Measurements from ENCODE around the gene SLC39A9. TPM values are rescaled to one million over a fixed set of nuclear protein-coding genes. Genes with fewer than 3 reads are reported as not detected.

The SLC39A9 gene
- total and polyA plus RNA-seq, 2 donors (not counting 1 experiment from before 2014, with no cell fraction given): 18.4 to 59.1 TPM

- no peak for DNase-seq
- Histone ChIP-seq H2AFZ (ENCODE audit: insufficient read depth, low read depth, low read length, poor library complexity, severe bottlenecking) (no peak overlapping the region), H4K20me1 (ENCODE audit: control insufficient read depth, insufficient read depth, low read length, poor library complexity, severe bottlenecking) (no peaks in the 10 kb centered on the region), H3K27ac (ENCODE audit: low read length in 2 of 2) (no peak overlapping the region), H3K27me3 (replicated peaks in 1 of 4; ENCODE audit: control extremely low read depth in 1 of 4, control insufficient read depth in 3 of 4, insufficient read depth in 4 of 4, low read length in 3 of 4) (peaks cover 0 to 51% (median 17%) of the 10 kb centered on the region in 4 experiments), H3K4me2 (replicated peaks; ENCODE audit: low read depth, low read length, poor library complexity, severe bottlenecking) (no peak overlapping the region), H3K4me1 (ENCODE audit: control insufficient read depth in 2 of 2, insufficient read depth in 2 of 2, low read length in 2 of 2) (peaks cover 11 to 16% of the 10 kb centered on the region in 2 donors), H3K4me3 (ENCODE audit: control extremely low read depth in 1 of 5, extremely low read depth in 1 of 5, insufficient read depth in 1 of 5, low read depth in 2 of 5, low read length in 4 of 5) (no peak overlapping the region), H3K36me3 (replicated peaks in 1 of 2; ENCODE audit: control extremely low read depth in 1 of 2, control insufficient read depth in 1 of 2, extremely low read depth in 1 of 2, insufficient read depth in 2 of 2, low read length in 1 of 2) (no peaks in the 10 kb centered on the region), H3K79me2 (ENCODE audit: control insufficient read depth, insufficient read depth, low read length) (no peaks in the 10 kb centered on the region), H3K9me3 (ENCODE audit: control extremely low read depth in 1 of 3, control insufficient read depth in 2 of 3, insufficient read depth in 1 of 3, low read length in 2 of 3) (no peaks in the 10 kb centered on the region), H3K9ac (ENCODE audit: low read length) (no peak overlapping the region)
- H3K27me3 Mint-ChIP-seq: peaks cover 54% of the 10 kb centered on the region
- TF ChIP-seq CTCF (IDR thresholded peaks at IDR 0.05) (no peak), EZH2 (IDR thresholded peaks at IDR 0.05; ENCODE audit: borderline replicate concordance, insufficient read depth, low read depth, low read length, poor library complexity, severe bottlenecking) (no peak)
- no peak for ATAC-seq (ENCODE audit: low read depth)
- intact Hi-C loops (cut with micrococcal nuclease): no loop called here
- POLR2A ChIA-PET: no interaction called here
- H3K4me3 Mint-ChIP-seq: no peak overlapping the region
- CTCF ChIA-PET: interaction anchor here (1.6 to 1.7 kb wide), 2 partner anchors 26 to 243 kb away, joined by 3 to 4 read pairs; no protein-coding TSS in a partner anchor
- H3K27ac Mint-ChIP-seq: no peak overlapping the region
- H3K4me1 Mint-ChIP-seq: peaks cover 23% of the 10 kb centered on the region
- 80% methylated on average over 1 of the region's 6 CpGs for WGBS (ENCODE audit: insufficient coverage)
- no peaks in the 10 kb centered on the region for H3K9me3 Mint-ChIP-seq (ENCODE audit: insufficient read depth)
Measured at GRCh38 chr14:69485701-69486100, 87.2 kb downstream of the SLC39A9 start.

GRCh38 chr14:69487226-69487625 lies 88.7 kb downstream of the SLC39A9 start:
- Histone ChIP-seq H4K20me1 (ENCODE audit: control insufficient read depth, insufficient read depth, low read length, poor library complexity, severe bottlenecking) (no peaks in the 10 kb centered on the region), H3K27ac (ENCODE audit: low read length in 2 of 2) (no peak overlapping the region), H3K79me2 (ENCODE audit: control insufficient read depth, insufficient read depth, low read length) (no peaks in the 10 kb centered on the region), H3K4me1 (ENCODE audit: control insufficient read depth in 2 of 2, insufficient read depth in 2 of 2, low read length in 2 of 2) (peaks cover 8 to 11% of the 10 kb centered on the region in 2 donors), H3K4me2 (replicated peaks; ENCODE audit: low read depth, low read length, poor library complexity, severe bottlenecking) (no peak overlapping the region), H3K36me3 (replicated peaks in 1 of 2; ENCODE audit: control extremely low read depth in 1 of 2, control insufficient read depth in 1 of 2, extremely low read depth in 1 of 2, insufficient read depth in 2 of 2, low read length in 1 of 2) (no peaks in the 10 kb centered on the region), H3K9ac (ENCODE audit: low read length) (no peak overlapping the region), H2AFZ (ENCODE audit: insufficient read depth, low read depth, low read length, poor library complexity, severe bottlenecking) (no peak overlapping the region), H3K9me3 (ENCODE audit: control extremely low read depth in 1 of 3, control insufficient read depth in 2 of 3, insufficient read depth in 1 of 3, low read length in 2 of 3) (no peaks in the 10 kb centered on the region), H3K4me3 (ENCODE audit: control extremely low read depth in 1 of 5, extremely low read depth in 1 of 5, insufficient read depth in 1 of 5, low read depth in 2 of 5, low read length in 4 of 5) (no peak overlapping the region), H3K27me3 (replicated peaks in 1 of 4; ENCODE audit: control extremely low read depth in 1 of 4, control insufficient read depth in 3 of 4, insufficient read depth in 4 of 4, low read length in 3 of 4) (peaks cover 0 to 45% (median 17%) of the 10 kb centered on the region in 4 experiments)
- DNase-seq (no peak), ATAC-seq (ENCODE audit: low read depth) (no peak)
- intact Hi-C loops (cut with micrococcal nuclease): no loop called here
- H3K27ac Mint-ChIP-seq: no peak overlapping the region
- no peak overlapping the region for H3K4me3 Mint-ChIP-seq
- 90% methylated on average over 4 of the region's 4 CpGs for WGBS (ENCODE audit: insufficient coverage)
- H3K4me1 Mint-ChIP-seq: peaks cover 16% of the 10 kb centered on the region
- ChIA-PET POLR2A (no interaction called here), CTCF (no interaction called here)
- H3K27me3 Mint-ChIP-seq: peaks cover 59% of the 10 kb centered on the region
- TF ChIP-seq EZH2 (IDR thresholded peaks at IDR 0.05; ENCODE audit: borderline replicate concordance, insufficient read depth, low read depth, low read length, poor library complexity, severe bottlenecking) (no peak), CTCF (IDR thresholded peaks at IDR 0.05) (no peak)
- H3K9me3 Mint-ChIP-seq (ENCODE audit: insufficient read depth): no peaks in the 10 kb centered on the region

Measured in B cell (primary cell).